ENCODE data around the gene KIF1B. TPM values are rescaled to one million over a fixed set of nuclear protein-coding genes. Genes with fewer than 3 reads are reported as not detected.

Gene KIF1B
- total and polyA plus RNA-seq, 9 of the 15 experiments (the other 6 are each of a cell fraction or from before 2014, with no cell fraction given), result 2.8 to 19.8 (median 11.9) TPM

DNA sequence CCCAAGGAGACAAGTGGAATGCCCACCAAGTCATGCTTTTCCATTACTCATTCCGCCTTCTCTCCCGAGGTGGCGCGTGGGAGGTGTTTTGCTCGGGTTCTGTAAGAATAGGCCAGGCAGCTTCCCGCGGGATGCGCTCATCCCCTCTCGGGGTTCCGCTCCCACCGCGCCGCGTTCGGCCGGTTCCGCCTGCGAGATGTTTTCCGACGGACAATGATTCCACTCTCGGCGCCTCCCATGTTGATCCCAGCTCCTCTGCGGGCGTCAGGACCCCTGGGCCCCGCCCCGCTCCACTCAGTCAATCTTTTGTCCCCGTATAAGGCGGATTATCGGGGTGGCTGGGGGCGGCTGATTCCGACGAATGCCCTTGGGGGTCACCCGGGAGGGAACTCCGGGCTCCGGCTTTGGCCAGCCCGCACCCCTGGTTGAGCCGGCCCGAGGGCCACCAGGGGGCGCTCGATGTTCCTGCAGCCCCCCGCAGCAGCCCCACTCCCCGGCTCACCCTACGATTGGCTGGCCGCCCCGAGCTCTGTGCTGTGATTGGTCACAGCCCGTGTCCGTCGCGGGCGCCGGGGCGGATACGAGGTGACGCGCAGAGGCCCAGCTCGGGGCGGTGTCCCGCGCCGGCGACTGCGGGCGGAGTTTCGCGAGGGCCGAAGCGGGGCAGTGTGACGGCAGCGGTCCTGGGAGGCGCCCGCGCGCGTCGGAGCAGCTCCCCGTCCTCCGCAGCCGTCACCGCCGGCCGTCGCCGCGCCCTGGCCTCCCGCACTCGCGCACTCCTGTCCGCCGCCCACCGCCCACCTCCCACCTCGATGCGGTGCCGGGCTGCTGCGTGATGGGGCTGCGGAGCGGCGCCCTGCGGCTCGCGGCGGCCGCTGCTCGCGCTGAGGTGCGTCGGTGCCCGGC is at the start of gene KIF1B (continued):
- TF ChIP-seq, protein P1, sequence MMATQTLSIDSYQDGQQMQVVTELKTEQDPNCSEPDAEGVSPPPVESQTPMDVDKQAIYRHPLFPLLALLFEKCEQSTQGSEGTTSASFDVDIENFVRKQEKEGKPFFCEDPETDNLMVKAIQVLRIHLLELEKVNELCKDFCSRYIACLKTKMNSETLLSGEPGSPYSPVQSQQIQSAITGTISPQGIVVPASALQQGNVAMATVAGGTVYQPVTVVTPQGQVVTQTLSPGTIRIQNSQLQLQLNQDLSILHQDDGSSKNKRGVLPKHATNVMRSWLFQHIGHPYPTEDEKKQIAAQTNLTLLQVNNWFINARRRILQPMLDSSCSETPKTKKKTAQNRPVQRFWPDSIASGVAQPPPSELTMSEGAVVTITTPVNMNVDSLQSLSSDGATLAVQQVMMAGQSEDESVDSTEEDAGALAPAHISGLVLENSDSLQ (IDR thresholded peaks at IDR 0.05), result peak; percentile 100
- TF ChIP-seq, protein P2, sequence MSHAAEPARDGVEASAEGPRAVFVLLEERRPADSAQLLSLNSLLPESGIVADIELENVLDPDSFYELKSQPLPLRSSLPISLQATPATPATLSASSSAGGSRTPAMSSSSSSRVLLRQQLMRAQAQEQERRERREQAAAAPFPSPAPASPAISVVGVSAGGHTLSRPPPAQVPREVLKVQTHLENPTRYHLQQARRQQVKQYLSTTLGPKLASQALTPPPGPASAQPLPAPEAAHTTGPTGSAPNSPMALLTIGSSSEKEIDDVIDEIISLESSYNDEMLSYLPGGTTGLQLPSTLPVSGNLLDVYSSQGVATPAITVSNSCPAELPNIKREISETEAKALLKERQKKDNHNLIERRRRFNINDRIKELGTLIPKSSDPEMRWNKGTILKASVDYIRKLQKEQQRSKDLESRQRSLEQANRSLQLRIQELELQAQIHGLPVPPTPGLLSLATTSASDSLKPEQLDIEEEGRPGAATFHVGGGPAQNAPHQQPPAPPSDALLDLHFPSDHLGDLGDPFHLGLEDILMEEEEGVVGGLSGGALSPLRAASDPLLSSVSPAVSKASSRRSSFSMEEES (CRISPR knock-in tag; IDR thresholded peaks at IDR 0.05), result no peak
- TF ChIP-seq MTA2 (IDR thresholded peaks at IDR 0.05; ENCODE audit: low read depth), result no peak
- TF ChIP-seq NR1H2 (CRISPR knock-in tag; IDR thresholded peaks at IDR 0.05), result no peak
- TF ChIP-seq, protein P3, sequence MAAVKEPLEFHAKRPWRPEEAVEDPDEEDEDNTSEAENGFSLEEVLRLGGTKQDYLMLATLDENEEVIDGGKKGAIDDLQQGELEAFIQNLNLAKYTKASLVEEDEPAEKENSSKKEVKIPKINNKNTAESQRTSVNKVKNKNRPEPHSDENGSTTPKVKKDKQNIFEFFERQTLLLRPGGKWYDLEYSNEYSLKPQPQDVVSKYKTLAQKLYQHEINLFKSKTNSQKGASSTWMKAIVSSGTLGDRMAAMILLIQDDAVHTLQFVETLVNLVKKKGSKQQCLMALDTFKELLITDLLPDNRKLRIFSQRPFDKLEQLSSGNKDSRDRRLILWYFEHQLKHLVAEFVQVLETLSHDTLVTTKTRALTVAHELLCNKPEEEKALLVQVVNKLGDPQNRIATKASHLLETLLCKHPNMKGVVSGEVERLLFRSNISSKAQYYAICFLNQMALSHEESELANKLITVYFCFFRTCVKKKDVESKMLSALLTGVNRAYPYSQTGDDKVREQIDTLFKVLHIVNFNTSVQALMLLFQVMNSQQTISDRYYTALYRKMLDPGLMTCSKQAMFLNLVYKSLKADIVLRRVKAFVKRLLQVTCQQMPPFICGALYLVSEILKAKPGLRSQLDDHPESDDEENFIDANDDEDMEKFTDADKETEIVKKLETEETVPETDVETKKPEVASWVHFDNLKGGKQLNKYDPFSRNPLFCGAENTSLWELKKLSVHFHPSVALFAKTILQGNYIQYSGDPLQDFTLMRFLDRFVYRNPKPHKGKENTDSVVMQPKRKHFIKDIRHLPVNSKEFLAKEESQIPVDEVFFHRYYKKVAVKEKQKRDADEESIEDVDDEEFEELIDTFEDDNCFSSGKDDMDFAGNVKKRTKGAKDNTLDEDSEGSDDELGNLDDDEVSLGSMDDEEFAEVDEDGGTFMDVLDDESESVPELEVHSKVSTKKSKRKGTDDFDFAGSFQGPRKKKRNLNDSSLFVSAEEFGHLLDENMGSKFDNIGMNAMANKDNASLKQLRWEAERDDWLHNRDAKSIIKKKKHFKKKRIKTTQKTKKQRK (IDR thresholded peaks at IDR 0.05; ENCODE audit: borderline replicate concordance, low read depth, low read length), result peak; percentile 19; the same call in 1 of the 2 replicates
- no peak for TF ChIP-seq CHD4 (IDR thresholded peaks at IDR 0.05; ENCODE audit: insufficient read depth, insufficient replicate concordance, low read depth, low read length, poor library complexity, severe bottlenecking)
- no peak for TF ChIP-seq SREBF1 (IDR thresholded peaks at IDR 0.05; ENCODE audit: borderline replicate concordance, low read depth, low read length)
- TF ChIP-seq KDM5B (IDR thresholded peaks at IDR 0.05; ENCODE audit: insufficient replicate concordance, low read depth, low read length), result peak; percentile 75
- TF ChIP-seq ZNF23 (CRISPR knock-in tag; IDR thresholded peaks at IDR 0.05), result no peak
- TF ChIP-seq RNF2 (IDR thresholded peaks at IDR 0.05), result no peak; the same call in 1 of the 2 replicates
- no peak for TF ChIP-seq ZNF589 (CRISPR knock-in tag; IDR thresholded peaks at IDR 0.05; ENCODE audit: low read depth)
- TF ChIP-seq HMGN3 (IDR thresholded peaks at IDR 0.05; ENCODE audit: borderline replicate concordance, extremely low read depth, insufficient read length, low read depth, low read length), result peak; percentile 54
- TF ChIP-seq SAP30 (IDR thresholded peaks at IDR 0.05; ENCODE audit: borderline replicate concordance, insufficient read depth, low read depth, low read length, poor library complexity, severe bottlenecking), result peak; percentile 3
- TF ChIP-seq HINFP (tag; conservative IDR thresholded peaks at IDR 0.05; ENCODE audit: low read depth), result no peak
- TF ChIP-seq CC2D1A (IDR thresholded peaks at IDR 0.05), result peak; percentile 61
- no peak for TF ChIP-seq SNAPC5 (CRISPR knock-in tag; IDR thresholded peaks at IDR 0.05)
- TF ChIP-seq NONO (IDR thresholded peaks at IDR 0.05; ENCODE audit: low read depth in 2 of 2, low read length in 1 of 2), result peak; percentile 47 to 84; a peak in 3 of 4 replicates
- TF ChIP-seq ZNF41 (CRISPR knock-in tag; conservative IDR thresholded peaks at IDR 0.05), result no peak
